Activated T-helper 1 cell treated with Interleukin-2 at 50 U/mL for 16 hours (primary cell): ENCODE results near the gene ABHD10.

Experiments used
- DNase-seq: peaks from one replicate; pipeline ENCODE4 v3.0.0-alpha.2; 2020; ENCODE audit warnings: low read depth

Gene ABHD10

GRCh38 chr3:111978583-111979433, at the start of gene ABHD10:
ABHD10 (plus strand) TSS chr3:111979026; CDS start chr3:111979062, 36 bp downstream.
- peak; percentile 91 for DNase-seq

- no peak for DNase-seq
These were observed 49.3 kb upstream of the ABHD10 start for GRCh38 chr3:111929484-111929883.

- DNase-seq: no peak
These were observed 45.9 kb upstream of the ABHD10 start for GRCh38 chr3:111932946-111933345.

GRCh38 chr3:111936191-111936841, 42.5 kb upstream of the ABHD10 start:
- no peak for DNase-seq

GRCh38 chr3:111936967-111937366, 41.9 kb upstream of the ABHD10 start:
- DNase-seq: no peak

GRCh38 chr3:111937871-111938270, 41.0 kb upstream of the ABHD10 start:
- DNase-seq: no peak

GRCh38 chr3:111939873-111940272, 39.0 kb upstream of the ABHD10 start:
- DNase-seq: no peak

GRCh38 chr3:111943533-111943932, 35.3 kb upstream of the ABHD10 start:
- DNase-seq: no peak

- no peak for DNase-seq
These were observed 34.5 kb upstream of the ABHD10 start for GRCh38 chr3:111944372-111944771.

- no peak for DNase-seq
These were observed 31.6 kb upstream of the ABHD10 start for GRCh38 chr3:111947231-111947630.

GRCh38 chr3:111948786-111949185, 30.0 kb upstream of the ABHD10 start:
- no peak for DNase-seq

- no peak for DNase-seq
These were observed 29.1 kb upstream of the ABHD10 start for GRCh38 chr3:111949712-111950111.

GRCh38 chr3:111951032-111951431, 27.8 kb upstream of the ABHD10 start:
- no peak for DNase-seq

GRCh38 chr3:111952086-111952485, 26.7 kb upstream of the ABHD10 start:
- DNase-seq: no peak

- DNase-seq: no peak
These were observed 25.9 kb upstream of the ABHD10 start for GRCh38 chr3:111952866-111953450.

GRCh38 chr3:111954228-111954990, 24.4 kb upstream of the ABHD10 start:
- no peak for DNase-seq

- DNase-seq: no peak
These were observed 22.9 kb upstream of the ABHD10 start for GRCh38 chr3:111955876-111956275.

GRCh38 chr3:111956449-111956848, 22.4 kb upstream of the ABHD10 start:
- DNase-seq: no peak

- DNase-seq: no peak
These were observed 21.7 kb upstream of the ABHD10 start for GRCh38 chr3:111956995-111957734.

- no peak for DNase-seq
These were observed 17.2 kb upstream of the ABHD10 start for GRCh38 chr3:111961461-111962164.

- no peak for DNase-seq
These were observed 15.4 kb upstream of the ABHD10 start for GRCh38 chr3:111963424-111963823.
